ENCODE results near the gene DOK1.
A peak's percentile ranks its signal among the peaks of the same experiment; 100 is the strongest.

DOK1 gene

DNA sequence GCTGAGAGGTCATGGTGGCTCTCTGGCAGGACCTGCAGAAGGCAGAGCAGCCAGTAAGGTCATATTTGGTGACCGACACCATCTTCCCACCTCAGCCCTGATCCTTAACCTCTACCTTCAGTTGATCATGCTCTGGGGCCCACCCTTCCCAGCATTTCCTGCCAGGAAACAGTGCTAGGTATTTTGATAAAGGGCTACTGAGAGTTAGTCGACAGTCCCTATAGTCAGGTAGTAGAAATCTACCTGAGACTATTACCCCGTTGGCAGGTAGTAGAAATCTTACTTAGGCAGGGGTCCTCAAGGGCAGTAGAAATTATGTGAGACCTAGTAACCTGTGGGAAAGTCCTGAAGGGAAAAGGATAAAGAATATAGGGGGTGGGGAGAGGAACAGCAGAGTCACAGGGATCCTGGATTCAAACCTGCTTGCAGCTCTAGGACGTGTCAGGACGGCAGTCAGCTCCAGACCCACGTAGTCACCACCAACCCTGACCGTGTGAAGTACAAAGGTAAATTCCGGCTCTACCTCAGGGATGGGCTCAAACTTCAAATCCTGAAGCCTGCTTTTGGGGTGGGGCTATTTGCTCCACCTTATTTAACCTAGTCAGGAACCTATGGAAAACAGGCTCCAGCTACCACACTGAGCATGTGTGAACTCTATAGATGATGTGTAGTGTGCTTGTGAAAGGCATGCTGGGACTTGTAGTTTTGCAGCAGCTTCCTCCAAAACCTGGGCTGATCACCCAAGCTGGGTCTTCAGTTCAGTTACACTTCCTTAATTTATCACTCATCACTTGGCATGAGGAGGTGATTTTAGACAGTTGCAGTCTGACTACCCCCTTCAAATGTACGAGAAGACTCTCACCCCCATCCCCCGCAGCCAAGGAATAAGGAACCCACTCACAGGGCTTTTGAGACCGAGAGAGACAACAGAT is 28.5 kb upstream of the DOK1 start, which contains the start of gene DQX1:
DQX1 (minus strand) TSS at position 515 of the 932 bp plus-strand sequence; CDS start at position 13, 502 bp downstream.
- no peak for DNase-seq (ENCODE audit: low spot score)

DNA sequence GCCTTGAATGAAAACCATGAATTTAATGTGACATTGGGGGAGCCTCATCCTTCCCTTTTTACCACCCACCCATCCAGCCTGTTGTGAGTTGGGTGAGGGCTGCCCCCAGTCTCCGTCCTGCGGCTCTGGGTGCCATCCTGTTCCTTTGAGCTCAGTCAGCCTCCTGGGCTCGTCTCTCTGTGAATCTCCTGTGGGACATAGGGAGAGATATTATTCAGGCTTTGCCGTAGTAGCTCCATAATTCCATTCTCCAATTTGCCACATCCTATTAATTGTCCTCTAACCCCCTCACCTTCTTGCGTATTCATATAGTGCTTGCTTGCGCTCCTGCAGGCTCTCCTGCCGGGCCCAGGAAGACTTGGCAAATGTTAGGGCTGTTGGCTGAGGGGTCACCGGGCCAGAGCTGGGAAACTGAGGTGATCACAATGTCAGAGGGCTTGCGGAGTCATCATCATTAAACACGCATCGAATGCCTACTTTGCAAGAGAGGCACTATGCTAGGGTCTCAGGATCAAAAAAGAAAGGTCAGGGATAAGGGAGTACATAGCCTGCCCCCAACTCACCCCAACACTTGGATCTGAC is 27.8 kb upstream of the DOK1 start:
- DNase-seq (ENCODE audit: low spot score) = no peak

DNA sequence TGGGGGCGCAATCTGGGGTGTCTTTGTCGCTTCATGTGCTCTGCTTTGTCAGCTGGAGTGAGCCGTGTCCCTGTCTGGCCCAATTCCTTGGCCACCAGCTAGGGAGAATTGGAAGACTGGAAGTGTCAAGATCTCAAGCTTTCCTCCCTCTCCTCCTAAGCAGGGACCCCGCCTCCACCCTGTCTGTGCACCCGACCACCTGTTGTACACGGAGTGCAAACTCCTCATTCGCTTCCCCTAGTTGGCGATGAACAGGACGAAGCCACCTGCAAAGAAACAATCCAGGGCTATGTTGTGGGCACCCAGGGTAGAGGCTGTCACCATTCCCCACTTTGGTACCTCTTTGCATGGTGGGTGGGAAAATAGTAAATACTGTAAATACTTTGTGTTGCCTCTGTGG is 26.8 kb upstream of the DOK1 start:
- DNase-seq (ENCODE audit: low spot score) = no peak

DNA sequence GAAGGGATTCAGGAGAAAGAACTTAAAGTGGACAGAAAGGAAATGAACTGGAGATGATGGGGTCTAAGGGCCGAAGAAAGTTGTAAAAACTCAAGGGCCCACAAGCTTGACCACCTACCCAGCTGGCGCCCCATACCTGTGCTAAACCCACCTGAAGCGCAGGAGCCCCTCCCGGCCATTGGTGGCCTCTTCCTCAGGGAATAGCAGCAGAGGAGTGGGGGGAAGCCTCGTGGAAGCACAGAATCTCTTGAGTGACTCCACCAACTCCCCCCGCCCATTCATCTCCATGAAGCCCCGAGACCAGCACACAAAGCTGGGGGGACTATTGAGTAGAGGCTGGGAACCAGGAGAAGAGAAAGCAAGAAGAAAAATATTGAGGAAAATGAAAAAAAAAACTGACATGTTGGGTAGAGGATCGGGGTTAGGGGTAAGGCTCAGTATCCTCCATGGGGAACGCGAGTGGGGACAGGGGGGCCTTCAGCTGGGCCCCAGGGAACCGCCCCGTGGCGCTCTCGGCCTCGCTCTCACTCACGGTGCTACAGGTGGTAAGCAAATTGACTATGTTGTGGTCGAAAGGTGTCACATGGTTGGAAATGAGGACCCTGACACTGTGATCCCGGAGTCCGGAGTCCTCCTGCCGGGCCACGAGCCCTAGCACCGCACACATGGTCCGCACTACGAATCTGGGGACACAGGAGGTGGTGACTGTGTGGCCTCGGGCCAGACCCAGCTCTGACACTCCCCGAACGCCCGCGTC is 25.7 kb upstream of the DOK1 start:
- DNase-seq (ENCODE audit: low spot score) = no peak

DNA sequence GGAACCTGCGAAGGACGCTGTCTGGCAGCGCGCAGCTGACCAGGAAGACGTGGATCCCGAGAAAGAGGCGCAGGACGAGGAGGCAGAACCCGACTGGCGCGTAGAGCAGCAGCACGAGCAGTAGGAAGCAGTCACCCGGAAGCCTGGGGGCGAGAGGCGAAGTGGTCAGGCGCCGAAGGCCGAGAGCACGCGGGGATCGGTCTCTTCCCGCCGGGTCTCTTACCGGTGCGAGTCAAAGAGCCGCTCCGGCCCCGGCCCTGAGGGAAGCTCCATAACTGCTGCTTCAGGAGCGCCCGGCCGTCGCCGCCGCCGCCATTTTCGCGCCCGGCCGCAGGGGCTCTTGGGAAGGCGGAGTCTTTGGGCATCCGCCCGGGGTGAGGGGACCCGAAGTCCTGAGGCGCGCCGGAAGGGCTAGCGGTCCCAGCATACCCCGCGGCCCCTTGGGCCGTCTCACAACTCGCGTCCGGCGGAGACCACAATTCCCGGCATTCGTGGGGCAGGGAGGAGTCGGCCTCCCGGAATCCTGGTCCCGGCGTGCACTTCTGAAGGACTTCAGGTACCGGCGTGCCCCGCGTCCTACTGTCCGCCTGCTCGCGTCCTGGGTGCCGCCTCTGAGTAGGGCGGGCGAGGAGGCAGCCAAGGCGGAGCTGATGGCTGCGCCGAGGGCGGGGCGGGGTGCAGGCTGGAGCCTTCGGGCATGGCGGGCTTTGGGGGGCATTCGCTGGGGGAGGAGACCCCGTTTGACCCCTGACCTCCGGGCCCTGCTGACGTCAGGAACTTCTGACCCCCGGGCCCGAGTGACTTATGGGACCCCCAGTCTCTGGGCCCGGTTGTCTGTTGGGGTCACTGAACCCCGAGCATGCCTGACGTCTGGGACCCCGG is 24.9 kb upstream of the DOK1 start, which contains the start of the genes AUP1 and HTRA2:
AUP1 (minus strand) TSS at position 350 of the 882 bp plus-strand sequence; CDS start at position 273, 77 bp downstream.
HTRA2 (plus strand) TSS at position 577 of the 882 bp plus-strand sequence; CDS start at position 651, 74 bp downstream.
- peak; percentile 98 for DNase-seq (ENCODE audit: low spot score)

DNA sequence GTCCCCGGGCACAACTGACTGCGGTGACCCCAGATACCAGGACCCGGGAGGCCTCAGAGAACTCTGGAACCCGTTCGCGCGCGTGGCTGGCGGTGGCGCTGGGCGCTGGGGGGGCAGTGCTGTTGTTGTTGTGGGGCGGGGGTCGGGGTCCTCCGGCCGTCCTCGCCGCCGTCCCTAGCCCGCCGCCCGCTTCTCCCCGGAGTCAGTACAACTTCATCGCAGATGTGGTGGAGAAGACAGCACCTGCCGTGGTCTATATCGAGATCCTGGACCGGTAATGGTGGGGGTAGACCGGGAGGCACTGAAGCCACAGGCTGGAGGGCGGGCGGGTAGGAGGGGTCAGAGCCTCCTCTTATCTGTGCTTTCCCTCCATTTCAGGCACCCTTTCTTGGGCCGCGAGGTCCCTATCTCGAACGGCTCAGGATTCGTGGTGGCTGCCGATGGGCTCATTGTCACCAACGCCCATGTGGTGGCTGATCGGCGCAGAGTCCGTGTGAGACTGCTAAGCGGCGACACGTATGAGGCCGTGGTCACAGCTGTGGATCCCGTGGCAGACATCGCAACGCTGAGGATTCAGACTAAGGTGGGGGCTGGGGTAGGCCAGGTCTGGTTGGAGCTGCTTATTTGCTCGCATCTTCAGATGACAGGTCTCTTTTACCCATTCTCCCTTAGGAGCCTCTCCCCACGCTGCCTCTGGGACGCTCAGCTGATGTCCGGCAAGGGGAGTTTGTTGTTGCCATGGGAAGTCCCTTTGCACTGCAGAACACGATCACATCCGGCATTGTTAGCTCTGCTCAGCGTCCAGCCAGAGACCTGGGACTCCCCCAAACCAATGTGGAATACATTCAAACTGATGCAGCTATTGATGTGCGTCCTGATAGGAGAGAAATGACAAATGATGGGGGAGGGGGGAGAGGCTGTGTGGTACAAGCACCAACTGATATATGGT is 24.0 kb upstream of the DOK1 start:
- no peak for DNase-seq (ENCODE audit: low spot score)

DNA sequence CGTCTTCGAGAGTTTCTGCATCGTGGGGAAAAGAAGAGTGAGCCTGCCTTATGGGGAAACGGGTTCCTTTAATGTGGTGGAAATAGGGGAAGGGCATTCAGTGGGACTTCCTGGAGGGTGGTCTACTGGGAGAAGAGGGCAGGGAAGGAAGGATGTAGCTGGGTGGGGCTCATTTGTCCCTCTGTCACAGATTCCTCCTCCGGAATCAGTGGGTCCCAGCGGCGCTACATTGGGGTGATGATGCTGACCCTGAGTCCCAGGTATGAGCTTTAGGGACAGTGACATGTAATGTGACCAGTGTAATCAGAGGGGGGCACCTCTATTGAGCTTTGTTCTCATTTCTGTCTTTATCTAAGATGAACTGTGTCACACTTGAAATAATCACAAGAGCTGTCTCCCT is 22.9 kb upstream of the DOK1 start:
- no peak for DNase-seq (ENCODE audit: low spot score)

DNA sequence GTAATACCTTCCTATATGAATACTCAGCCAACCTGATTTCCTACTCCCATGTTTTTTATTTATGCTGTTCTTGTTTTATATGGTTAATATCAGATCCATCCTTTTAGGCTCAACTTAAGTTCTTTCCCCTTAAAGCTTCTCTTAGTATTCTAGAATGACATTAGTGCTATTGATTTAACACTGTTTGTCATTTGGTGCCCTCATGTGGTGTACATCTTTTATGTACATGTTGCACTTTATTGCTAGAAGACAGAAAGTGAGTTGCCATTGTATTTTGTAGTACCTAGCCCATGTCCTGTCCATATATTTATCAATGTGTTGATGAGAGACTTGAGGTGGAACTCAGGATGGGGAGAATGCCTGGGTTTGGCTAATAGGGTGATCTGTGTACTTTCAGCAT is 22.3 kb upstream of the DOK1 start:
- DNase-seq (ENCODE audit: low spot score) = no peak

DNA sequence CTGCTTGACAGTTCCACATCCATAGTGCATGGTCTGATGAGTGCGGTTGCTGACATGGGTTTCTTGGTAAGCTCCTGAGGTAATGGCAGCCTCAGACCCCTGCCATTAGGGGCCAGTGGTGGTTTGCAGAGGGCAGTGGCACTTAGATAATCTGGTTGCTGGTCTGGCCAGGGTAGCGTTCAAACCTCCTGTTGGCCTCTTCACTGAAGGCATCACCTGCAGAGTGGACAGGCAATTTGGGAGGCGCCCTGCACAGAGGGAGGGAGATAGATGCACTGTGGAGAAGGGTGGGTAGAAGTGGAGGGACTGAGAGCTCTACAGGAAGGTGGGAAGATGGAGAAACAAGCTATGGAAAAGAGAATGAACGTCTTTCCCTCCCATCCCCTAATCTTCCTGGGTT is 21.1 kb upstream of the DOK1 start:
- no peak for DNase-seq (ENCODE audit: low spot score)

DNA sequence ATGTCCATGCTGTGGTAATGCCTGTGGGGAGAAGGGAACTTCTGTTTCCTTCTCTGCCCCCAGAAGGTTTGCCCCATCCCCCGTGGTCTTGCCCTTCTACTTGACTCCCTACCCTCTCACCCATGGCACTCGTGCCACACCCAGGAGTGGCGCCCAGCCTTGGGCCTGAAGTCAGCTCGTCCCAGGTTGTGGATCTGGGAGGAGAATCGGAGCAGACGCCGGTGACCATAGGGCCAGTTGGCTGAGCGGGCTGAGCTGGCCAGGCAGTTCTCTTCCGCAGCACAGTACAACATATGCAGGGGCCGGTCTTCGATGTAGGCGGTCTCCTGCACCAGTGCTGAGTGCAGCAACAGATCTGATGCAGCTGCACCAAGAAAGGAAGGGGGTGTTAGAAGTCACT is 20.1 kb upstream of the DOK1 start:
- no peak for DNase-seq (ENCODE audit: low spot score)

DNA sequence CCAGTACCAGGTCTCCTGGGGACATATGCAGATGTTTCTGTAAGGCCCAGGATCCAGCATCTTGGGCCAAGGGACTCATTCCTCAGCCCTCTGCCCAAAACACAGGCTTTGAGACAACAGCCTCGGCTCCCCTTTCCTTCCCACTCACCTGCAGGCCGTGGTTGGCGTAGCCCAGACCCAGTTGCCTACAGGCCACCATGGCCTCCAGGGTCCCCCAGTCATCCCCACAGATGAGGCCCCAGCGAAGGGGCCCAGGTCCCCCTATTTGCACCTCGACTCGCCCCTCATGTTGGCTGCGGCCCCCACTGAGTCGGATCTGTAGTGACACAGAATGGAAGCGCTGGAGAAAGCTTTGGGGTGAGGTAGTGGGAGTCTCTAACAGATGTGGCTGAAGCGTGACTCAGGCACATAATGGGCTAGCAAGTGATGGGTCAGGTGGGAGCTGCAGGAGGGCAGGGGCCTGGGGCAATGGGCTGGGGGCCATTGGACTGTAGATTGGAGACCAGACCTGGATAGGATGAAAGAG is 19.0 kb upstream of the DOK1 start:
- no peak for DNase-seq (ENCODE audit: low spot score)

DNA sequence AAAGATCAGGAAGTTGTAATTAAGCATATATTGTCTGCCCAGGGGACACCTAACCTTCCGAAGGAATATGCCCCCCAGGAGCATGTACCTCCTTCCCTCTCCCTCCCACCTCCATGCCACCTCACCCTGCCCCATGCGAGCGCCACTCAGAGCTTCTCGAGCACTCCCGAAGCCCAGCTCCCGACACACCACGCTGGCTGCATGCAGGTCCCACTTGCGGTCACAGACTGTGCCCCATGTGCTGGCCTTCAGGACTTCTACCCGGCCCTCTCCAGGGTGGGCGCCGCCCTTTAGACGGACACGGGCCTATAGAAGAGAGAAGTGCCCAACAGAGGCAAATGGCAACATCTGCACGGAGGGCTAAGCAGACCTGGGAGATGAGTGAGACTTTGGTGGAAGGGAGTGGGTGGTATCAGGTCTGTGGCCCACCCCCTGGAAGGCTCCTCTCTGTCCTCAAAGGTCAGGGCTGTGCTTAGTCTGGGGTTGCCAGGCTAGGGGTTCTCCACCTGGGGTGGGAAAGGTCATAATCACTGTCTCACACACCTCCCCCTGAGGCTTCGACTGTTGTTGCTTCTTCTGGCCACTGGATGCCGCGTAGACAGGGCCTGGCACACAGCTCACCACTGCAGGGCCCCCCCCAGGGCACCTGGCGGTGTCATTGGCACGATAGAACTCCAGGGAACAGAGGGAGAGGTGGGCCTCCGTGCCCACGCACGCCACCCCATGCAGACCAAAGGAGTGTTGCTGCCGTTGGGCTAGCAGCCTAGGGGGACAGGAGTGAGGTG is 18.2 kb upstream of the DOK1 start:
- DNase-seq (ENCODE audit: low spot score) = no peak

DNA sequence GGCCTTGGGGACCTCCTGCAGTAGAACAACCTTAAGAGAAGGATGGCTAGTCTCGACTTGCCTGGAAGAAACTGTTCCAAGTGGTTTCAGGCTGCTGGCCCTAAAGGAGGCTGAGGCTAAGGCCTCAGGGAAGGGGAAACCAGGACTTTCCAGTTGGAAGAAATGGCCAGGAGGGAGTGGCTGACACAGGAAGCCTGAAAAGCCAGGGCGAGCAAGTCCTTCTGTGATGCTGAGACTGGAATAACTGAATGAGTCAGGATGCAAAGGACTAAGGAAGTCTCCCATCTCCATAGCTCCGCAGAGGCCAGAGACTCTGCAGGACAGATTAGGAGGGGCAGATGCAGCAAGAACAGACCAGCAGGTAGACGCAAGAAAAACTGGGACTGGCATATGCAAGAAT is 17.4 kb upstream of the DOK1 start:
- no peak for DNase-seq (ENCODE audit: low spot score)

DNA sequence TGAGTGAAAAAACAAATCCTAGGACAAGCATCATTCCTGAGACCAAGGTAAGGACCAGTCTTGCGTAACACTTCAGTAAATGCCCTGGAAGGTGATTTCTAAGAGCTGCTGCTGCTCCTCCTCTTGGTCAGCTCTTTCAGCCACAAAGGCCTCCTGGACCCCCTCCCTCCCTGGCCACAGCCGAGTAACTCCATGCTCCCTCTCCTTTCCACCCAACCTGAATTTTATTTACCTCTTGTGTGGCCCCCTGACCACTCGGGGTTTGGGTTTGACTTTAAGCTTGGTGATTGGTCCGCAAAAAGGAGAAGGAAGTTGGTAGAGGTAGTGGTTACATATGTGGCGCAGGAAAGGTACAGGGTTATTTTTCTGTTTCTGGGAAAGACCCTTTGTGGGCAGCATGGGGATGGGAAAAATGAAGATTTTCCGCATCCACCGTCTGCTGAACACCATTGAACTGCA is 15.6 kb upstream of the DOK1 start:
- DNase-seq (ENCODE audit: low spot score) = no peak

DNA sequence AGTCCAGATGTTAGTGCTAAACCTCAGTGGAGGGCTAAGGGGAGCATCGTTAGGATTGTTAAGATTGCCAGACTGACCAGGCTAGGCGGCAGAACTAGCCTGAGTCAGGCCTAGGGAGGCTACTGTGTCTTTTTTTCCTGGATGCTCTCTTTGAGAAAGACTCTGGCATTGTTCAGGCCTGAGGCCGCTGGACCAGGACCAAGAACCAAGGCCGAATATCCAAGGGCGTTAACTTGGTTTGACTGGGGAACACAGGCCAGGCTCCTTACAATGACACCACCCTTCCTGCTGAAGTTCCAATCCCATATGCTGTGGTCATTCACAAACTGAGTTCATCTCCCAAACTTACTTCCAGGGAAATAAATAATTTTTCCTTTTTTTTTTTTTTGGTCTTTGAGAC is 14.2 kb upstream of the DOK1 start:
- DNase-seq (ENCODE audit: low spot score) = no peak

DNA sequence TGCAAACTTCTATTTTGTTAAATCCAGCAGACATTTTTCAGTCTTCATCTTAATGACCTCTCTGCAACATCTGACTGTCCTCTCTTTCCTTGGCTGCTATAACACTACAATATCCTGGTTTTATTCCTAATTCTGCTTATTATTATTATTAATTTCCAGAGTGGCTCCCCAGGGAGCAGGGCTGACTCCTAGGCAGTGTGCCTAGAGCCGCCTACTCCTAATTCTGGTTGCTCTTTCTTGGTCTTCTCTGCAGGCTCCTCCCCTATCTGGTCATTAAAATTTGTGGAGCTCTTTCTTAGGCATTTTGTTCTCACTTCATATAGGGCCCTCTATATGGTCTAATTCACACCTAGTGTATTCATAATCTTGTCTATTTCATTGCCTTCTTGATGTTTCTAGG is 11.5 kb upstream of the DOK1 start:
- DNase-seq (ENCODE audit: low spot score) = no peak

DNA sequence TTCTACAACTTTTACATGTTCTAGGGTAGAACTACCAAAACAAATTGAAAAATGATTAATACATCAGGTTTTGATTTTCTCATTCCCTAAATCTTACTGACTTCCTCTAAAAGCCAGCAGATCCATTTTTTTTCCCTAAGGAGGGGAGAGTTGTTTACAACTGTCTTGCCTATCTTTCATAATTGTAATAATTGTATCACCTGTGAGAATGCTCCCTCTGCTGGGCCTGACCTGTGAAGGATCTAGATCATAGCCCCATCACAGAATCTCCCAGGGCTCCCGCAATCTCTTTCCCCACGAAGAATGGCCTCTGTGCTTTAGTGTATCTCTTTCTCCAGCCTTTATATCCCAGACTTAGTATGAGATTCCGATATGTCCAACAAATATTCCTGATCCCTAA is 9.9 kb upstream of the DOK1 start:
- no peak for DNase-seq (ENCODE audit: low spot score)

DNA sequence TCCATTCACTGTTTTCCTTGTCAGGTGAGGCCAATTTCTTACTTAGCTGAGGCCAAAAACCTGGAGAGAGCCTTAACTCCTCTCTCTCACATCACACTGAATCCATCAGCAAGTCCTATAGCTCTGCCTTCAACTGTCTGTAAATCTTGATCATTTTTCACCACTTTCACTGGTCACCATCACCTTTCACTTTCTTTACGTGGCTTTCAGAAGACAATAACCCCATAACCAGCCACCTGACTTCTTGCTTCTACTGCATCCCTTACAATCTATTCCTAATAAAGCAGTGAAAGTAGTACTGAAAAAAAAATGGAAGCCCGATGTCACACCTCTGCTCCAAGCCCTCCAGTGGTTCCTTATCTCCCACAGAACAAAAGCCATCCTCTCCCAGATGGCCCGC is 8.5 kb upstream of the DOK1 start:
- no peak for DNase-seq (ENCODE audit: low spot score)

DNA sequence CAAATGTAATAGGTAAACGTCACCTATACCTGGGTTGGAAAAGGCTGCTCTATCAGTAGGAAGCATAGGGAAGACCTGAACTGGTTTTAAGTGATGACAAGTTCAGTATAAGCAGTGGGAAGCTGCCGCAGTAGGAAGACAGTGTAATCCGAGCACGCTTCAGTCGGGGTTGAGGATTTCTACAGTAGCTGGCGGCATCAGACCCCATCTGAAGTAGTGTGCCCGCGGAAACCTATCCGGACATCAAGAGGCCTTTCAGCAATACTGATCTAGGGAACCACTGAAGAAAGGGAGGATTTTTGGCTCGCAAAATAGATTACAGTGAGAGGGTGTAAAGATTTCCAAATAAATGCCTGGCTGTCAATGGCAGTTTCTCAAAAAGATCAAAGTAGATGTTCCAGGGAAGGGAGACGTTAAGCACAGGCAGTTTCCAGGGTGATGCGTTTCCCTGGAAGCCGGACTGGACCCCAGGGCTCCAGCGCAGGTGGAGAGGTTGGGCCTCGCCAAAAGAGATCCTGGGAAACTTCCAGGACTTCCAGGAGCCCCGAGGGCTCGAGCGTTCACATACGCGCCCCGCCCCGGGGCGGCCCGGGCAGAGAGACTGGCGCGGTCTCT is 6.1 kb upstream of the DOK1 start:
- DNase-seq (ENCODE audit: low spot score) = no peak

Measured in left forelimb (tissue), 1 donor.